HG03439 (cell line): ENCODE results near the gene LINC01488.

Experiments
- ATAC-seq: cut with Tn5 transposase; IDR thresholded peaks from one replicate; pipeline ENCODE4 v1.9.1; 2021; ENCODE audit warnings: mild to moderate bottlenecking, moderate library complexity; ENCODE audit not compliant: unreplicated experiment

Gene LINC01488

GRCh38 chr11:69475866-69476471, 5.5 kb upstream of the LINC01488 start:
- ATAC-seq, result no peak

GRCh38 chr11:69476509-69476961, 4.9 kb upstream of the LINC01488 start:
- no peak for ATAC-seq

- no peak for ATAC-seq
Measured at GRCh38 chr11:69477086-69477485, 4.4 kb upstream of the LINC01488 start.

GRCh38 chr11:69479591-69480271, 1.7 kb upstream of the LINC01488 start:
- ATAC-seq, result no peak

GRCh38 chr11:69480547-69481392, 693 bp upstream of the LINC01488 start:
- no peak for ATAC-seq

- no peak for ATAC-seq
Measured at GRCh38 chr11:69482322-69482721, 859 bp downstream of the LINC01488 start.

GRCh38 chr11:69483170-69483569, 1.7 kb downstream of the LINC01488 start:
- no peak for ATAC-seq

GRCh38 chr11:69483691-69484426, 2.4 kb downstream of the LINC01488 start:
- no peak for ATAC-seq

GRCh38 chr11:69484427-69485259, 3.2 kb downstream of the LINC01488 start:
- ATAC-seq, result no peak

- ATAC-seq, result no peak
Measured at GRCh38 chr11:69485337-69486041, 4.0 kb downstream of the LINC01488 start.

- no peak for ATAC-seq
Measured at GRCh38 chr11:69486056-69486772, 4.8 kb downstream of the LINC01488 start.

GRCh38 chr11:69486773-69487291, 5.4 kb downstream of the LINC01488 start:
- ATAC-seq, result no peak

GRCh38 chr11:69487391-69487790, 5.9 kb downstream of the LINC01488 start:
- ATAC-seq, result no peak

GRCh38 chr11:69487849-69488542, 6.5 kb downstream of the LINC01488 start:
- ATAC-seq, result no peak

GRCh38 chr11:69488543-69488940, 7.1 kb downstream of the LINC01488 start:
- ATAC-seq, result no peak

- ATAC-seq, result no peak
Measured at GRCh38 chr11:69489031-69489745, 7.7 kb downstream of the LINC01488 start.

- no peak for ATAC-seq
Measured at GRCh38 chr11:69489746-69490365, 8.4 kb downstream of the LINC01488 start.
